Measurements from ENCODE around the gene KCNAB2.
"Not testable (repeated sequence)": the region's sequence is repeated elsewhere in the genome, so short reads cannot be mapped to it uniquely, and the experiment has no call there.

Gene KCNAB2

GRCh38 chr1:6011161-6011945 lies 34.3 kb upstream of the KCNAB2 start:
- DNase-seq = no peak

DNA sequence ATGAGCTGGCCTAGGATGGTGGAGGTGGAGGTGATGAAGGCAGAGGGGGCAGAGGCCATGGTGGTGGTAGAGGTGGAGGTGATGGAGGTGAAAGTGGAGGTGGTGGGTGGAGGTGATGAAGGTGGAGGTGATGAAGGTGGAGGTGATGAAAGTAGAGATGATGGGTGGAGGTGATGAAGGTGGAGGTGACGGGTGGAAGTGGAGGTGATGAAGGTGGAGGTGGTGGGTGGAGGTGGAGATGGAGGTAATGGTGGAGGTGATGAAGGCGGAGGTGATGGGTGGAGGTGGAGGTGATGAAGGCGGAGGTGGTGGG lies 33.8 kb upstream of the KCNAB2 start:
- DNase-seq = no peak

GRCh38 chr1:6012529-6013318 lies 33.0 kb upstream of the KCNAB2 start:
- no peak for DNase-seq

DNA sequence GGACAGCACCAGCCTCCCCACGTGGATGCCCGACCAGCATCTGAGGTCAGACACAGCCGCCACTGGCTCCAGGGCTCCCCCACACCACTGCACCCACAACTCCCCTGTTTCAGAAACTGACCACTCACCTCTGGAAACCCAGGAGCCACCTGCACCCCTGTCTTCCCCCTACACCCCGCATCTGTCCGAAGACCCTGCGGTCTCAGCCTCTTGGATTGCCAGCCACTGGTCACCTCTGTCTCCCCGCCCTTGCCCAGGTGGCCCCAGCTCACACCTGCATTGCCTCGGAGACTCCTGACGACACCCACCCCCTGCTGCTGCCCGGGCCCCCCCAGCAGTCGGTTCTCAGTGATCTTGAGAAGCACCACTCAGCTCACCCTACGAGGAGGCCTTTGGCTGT lies 32.2 kb upstream of the KCNAB2 start:
- no peak for DNase-seq

GRCh38 chr1:6014130-6014999 lies 31.3 kb upstream of the KCNAB2 start:
- no peak for DNase-seq

DNA sequence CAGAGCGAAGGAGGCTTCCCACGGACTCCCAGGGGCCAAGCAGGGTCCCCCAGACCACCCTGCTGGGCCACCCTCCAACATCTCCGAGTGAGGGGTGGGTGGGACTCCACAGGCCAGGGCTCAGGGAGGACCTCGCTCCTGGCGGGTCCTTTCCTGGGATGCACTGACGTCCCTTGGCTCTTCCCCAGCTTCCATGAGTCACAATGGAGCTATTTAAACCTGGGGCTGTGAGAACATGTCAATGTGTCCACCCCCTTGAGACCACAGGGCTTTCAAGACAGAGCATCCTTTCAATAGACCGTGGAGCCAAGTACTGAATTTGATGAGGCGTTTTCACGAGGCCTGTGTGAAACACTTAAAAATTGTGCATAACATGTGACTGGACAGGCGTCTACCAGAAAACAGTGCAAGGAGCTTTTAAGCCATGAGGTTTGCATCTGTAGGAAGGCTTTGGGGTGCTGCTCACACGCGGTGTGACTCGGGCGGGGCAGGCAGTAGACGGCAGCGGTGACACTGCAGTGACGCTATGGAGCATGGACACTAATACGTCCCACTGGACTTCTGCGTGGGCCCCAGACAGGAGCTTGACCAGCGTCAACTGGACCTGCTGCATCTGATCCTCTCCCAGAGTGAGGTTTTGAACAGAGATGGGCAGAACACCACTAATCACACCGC lies 29.4 kb upstream of the KCNAB2 start:
- DNase-seq = no peak

GRCh38 chr1:6017654-6018053 lies 28.0 kb upstream of the KCNAB2 start:
- DNase-seq = not testable (repeated sequence)

GRCh38 chr1:6019166-6019845 lies 26.4 kb upstream of the KCNAB2 start:
- no peak for DNase-seq

- DNase-seq = no peak
Observed at GRCh38 chr1:6022193-6022592, 23.5 kb upstream of the KCNAB2 start.

- no peak for DNase-seq
Observed at GRCh38 chr1:6023346-6023745, 22.3 kb upstream of the KCNAB2 start.

- no peak for DNase-seq
Observed at GRCh38 chr1:6024376-6024775, 21.3 kb upstream of the KCNAB2 start.

GRCh38 chr1:6025269-6026094 lies 20.2 kb upstream of the KCNAB2 start:
- no peak for DNase-seq

GRCh38 chr1:6026095-6026809 lies 19.4 kb upstream of the KCNAB2 start:
- no peak for DNase-seq

GRCh38 chr1:6027591-6027990 lies 18.1 kb upstream of the KCNAB2 start:
- DNase-seq = no peak

GRCh38 chr1:6028042-6028850 lies 17.4 kb upstream of the KCNAB2 start:
- no peak for DNase-seq

- no peak for DNase-seq
Observed at GRCh38 chr1:6029351-6029750, 16.3 kb upstream of the KCNAB2 start.

DNA sequence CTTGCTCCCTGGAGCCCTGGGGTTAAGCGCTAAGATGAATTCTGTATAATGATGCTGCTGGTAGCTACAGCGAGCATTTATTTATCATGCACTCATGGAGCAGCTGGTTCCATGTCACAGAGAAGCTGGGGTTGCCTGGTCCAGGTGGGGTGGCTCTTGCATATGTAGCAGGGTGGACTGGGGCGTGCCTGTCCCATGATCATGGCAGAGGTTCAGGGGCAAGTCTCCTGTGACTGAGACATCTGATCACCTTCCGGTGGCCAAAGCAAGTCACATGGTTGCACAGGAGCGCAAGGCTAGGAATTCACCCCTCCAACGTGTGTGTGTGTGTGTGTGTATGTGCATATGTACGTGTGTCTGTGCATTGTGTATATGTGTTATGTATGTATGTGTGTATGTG lies 15.6 kb upstream of the KCNAB2 start:
- no peak for DNase-seq

- no peak for DNase-seq
Observed at GRCh38 chr1:6030547-6031261, 15.0 kb upstream of the KCNAB2 start.

GRCh38 chr1:6033124-6033523 lies 12.6 kb upstream of the KCNAB2 start:
- DNase-seq = no peak
